NCI-H2107 treated with DMSO at 0.1 percent for 48 hours (cell line): Measurements from ENCODE around the gene AKAP8L.

ENCODE experiments used
- DNase-seq: peaks from one replicate; lab custom pipeline; 2025; ENCODE audit not compliant: unreplicated experiment; lab: John Stamatoyannopoulos, UW

Gene AKAP8L

GRCh38 chr19:15436012-15436825, 17.4 kb upstream of the AKAP8L start:
- DNase-seq, result no peak

DNA sequence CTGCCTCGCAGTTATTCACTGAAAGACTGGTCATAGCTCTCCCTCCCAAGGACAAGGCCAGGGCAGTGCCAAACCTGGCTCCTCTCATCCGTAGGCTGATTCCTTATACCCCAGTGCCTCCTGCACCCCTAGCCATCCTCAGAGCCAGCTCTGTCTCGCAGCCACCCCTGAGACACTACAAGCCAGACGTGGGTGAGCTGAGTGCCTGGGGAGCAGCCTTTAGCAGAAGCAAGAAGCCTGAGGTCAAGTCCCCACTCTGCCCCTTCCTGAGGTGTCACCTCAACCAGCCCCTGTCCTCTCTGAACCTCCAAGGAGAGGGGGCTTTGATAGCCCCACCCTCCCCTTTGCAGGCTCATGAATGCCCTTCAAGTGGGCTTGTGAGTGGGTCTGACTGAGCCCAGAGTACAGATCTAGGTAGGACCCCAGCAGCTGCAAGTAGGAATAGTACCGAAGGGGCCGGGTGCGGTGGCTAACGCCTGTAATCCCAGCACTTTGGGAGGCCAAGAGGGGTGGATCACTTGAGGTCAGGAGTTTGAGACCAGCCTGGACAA, 14.8 kb upstream of the AKAP8L start:
- no peak for DNase-seq

DNA sequence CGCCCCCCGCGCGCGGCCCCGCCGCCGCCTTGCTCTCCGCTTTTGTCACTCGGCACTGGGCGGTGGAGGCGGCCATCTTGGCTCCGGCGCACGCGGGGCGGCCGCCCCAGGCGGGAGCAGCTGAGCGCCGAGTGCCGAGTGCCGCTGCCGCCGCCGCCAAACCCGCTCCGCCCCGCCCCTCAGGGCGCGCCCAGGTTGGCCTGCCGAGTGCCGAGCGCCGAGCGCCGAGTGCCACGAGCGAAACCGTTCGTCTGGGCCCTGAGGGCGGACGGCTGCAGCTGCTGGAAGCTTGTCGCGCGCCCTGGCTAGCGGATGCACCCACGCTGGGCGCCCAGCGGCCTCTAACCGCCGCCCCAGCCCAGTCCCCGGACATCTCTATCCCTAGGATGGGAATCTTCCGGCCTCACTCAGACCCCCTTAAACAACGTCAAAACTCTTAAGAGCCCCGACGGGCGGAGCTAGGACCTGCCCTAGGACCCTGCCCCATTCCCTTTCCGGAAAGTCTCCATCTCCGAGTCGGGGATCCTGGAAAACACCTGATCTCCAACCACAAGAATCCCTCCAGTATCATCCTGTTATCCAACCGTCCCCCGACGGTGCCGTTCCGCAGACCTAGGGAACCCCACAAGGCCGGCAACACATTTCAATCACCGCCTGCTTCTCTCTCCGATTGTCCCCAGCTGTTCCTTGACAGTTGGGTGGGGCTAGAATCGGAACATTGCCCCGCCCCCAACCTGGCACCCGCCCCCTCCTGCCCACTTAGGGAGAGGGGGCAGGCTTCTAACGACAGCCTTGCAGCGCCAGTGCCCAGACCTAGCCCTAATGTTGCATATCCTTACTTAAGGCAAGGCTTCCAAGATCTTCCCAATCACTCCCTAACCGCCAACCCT, 14.1 kb upstream of the AKAP8L start:
- DNase-seq, result peak; percentile 49

- DNase-seq, result no peak
Measured at GRCh38 chr19:15432018-15432494, 13.3 kb upstream of the AKAP8L start.

GRCh38 chr19:15431396-15432017, 12.7 kb upstream of the AKAP8L start:
- DNase-seq, result no peak

DNA sequence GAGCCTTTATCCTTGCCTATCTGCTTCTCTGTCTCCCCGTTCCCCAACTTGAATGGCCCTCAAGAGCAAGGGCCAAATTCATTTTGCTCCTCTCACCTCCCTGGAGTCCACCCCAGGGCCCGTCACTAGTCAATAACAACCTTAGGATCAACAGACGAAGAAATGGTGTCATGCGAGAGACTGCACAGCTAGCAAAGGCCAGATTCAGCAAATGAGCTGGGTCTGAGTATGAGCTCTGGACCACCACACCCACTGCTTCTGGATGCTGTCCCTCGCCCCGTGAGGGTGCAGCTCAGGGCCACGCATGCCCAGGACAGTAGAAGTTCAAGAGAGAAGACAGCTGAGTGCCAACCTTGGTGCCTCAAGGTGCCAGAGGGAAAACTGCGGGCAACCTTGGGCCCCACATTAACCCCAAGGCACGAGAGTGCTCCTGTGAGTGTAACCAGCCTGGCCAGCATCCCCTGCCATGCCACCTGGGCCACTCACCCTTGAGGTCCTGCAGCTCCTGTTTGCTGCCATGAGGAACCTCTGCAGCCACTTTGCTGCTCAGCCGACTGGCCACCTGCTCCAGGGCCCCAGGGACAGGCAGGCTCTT, 11.8 kb upstream of the AKAP8L start:
- DNase-seq, result no peak

- no peak for DNase-seq
Measured at GRCh38 chr19:15429825-15430467, 11.2 kb upstream of the AKAP8L start.

DNA sequence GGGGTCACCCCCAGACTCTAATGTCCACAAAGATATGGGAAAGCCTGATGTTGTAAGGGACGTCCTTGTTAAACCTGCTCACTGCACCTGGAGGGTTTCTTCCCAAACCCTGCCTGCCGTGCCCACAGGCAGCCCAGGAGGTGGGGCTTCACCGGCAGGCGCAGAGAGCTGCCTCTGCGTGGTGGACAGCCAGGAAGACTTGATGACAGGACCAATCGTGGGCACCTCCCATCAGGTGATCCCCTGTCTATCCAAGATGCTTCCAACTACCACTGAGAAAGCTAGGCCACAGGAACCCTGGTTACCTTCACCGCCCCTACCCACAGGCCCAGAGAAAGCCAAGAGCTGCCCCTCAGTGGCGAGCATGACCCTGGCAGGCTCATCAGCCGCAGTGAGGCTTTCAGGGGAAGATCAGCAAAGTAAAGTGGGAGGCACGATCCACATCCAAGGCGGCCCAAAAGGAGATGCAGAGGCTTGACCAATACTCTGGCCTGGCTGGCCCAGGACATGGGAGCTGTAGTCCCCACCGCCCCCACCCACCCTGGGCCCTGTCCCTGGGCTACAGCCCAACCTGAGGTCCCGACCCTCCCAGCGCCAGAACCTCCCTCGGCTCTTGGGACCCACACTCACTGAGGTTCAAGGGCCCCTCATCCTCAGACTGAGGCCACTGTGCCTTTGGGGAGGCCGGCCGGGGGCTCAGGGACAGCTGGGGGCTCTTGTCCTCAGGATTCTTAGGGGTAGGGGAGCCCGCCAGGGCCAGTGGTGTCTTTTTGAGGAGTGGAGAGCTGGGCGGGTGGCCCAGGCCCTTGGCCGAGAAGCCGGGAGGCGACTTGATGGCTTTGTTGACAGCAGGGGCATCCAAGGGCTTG, 10.4 kb upstream of the AKAP8L start:
- DNase-seq, result no peak

DNA sequence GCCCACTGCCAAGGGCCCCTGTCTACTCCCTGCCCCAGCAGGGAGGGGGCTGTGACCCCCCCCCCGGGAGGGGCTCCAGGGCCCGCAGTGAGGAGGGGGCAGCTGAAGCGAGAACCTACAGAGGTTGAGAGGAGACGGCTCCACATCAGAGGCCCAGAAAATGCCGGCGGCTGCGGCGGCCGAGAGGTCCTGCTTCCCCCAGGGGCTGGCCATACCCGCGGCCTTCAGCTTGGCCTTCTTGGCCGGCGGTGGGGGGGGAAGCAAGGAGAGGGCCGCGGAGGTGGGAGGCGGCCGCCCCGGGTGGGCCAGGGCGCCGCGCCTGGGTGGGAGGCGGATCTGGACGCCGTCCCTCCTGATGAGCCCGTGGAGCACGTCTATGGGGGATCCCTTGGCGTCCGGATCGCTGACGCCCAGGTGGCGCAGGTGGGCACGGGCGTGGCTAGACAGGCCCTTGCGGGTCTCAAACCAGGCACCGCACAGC, 9.2 kb upstream of the AKAP8L start:
- DNase-seq, result no peak

- no peak for DNase-seq
Measured at GRCh38 chr19:15427350-15427700, 8.5 kb upstream of the AKAP8L start.

- DNase-seq, result no peak
Measured at GRCh38 chr19:15426485-15427349, 7.9 kb upstream of the AKAP8L start.

- DNase-seq, result no peak
Measured at GRCh38 chr19:15425321-15425950, 6.6 kb upstream of the AKAP8L start.

DNA sequence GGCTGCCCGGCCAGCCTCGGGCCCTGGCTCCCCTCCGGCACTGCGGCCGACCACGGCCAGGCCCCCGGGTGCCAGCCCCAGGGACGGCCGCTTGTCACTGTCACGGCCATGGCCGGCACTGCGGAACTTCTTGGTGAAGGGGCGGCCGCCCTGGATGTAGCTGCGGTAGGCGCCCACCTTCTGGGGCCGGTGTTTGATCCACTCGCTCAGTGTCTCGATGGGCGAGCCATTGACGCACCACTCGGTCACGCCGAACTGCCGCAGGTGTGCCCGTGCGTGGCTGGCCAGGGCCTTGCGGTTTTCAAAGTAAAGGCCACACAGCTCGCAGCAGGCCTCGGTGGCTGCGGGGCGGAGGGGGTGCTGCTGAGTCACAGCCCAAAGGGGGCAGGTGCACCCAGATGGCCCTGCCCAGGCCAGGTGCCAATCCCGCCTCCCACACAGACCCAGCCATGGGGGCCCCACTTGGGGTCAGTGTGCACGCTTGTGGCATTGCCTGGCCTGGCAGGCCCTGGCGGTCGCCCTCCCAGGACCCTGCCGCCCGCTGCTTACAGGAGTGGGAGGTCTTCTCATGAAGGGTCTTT, 6.0 kb upstream of the AKAP8L start:
- DNase-seq, result no peak

DNA sequence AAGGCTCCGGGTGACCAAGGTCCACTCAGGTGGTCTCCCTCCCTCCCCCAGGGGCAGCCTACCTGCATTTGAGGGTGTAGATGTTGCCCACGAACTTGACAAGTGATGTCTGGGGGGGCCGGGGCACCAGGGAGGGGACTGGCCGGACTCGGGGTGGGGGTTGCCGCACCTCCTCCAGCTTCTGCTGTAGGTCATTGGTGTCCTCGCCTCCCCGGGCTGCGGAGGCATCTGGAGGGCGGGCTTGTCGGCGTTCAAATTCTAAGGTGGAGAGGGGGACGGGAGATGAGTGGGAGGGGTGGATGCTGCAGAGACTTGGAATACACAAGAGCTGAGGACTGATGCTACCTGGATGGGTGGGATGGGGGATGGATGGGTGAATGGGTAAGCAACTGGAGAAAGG, 5.3 kb upstream of the AKAP8L start:
- DNase-seq, result no peak

DNA sequence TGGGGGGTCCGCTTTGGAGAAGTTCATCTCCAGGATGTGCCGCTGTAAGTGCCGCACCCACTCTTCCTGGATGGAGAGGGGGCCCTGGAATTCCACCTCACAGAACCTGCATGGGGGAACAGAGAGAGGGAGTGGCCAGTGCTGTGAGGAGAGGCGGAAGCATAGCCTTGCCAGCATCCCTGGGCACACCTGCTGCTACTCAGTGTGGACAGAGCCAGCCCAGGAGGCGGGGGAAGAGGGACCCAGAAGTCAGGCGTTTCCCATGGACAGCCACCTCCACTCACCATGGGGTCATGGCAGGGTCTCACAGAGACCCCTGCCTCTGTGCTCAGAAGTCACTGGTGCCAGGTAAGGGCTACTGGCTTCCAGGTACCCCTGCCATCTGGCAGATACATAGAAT, 4.3 kb upstream of the AKAP8L start:
- DNase-seq, result no peak

DNA sequence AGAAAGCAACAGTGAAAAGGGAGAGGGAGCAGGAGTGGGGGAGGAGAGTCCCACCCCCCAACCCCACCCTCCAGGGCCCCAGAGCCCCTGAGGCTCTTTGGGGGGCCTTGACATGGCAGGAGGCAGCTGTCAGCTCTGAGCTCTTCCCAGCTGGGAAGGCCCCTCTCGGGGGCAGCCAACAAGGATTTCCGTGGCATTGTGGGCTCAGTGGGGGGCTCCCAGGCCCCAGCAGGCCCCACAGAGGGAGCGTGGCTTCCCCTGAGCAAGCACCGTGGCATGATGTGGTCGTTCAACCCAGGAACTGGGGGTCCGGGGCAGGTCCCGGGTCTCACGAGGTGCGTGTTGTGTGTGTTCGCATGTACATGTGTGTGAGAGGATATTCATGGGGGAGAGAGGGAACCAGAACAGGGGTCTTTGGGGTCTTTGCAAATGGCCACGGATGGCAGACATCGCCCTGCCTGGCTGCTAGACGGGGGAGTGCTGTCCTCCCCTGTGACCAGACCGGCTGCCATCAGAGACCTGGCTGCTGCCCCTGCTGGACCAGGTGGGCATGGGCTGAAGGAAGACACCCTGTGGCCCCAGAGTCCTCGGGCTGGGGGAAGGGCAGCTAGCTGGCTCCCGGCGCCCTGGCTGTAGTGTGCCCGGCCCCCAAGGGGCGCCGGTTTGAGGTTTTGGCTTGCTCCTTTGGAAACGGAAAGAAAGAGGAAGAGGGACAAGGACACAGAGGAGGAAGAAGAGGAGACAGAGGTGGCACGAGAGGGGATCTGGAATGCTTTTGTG, 3.7 kb upstream of the AKAP8L start:
- no peak for DNase-seq

- no peak for DNase-seq
Measured at GRCh38 chr19:15421721-15422260, 3.0 kb upstream of the AKAP8L start.
